ENCODE results near the gene ALDH3B1.

Gene ALDH3B1

DNA sequence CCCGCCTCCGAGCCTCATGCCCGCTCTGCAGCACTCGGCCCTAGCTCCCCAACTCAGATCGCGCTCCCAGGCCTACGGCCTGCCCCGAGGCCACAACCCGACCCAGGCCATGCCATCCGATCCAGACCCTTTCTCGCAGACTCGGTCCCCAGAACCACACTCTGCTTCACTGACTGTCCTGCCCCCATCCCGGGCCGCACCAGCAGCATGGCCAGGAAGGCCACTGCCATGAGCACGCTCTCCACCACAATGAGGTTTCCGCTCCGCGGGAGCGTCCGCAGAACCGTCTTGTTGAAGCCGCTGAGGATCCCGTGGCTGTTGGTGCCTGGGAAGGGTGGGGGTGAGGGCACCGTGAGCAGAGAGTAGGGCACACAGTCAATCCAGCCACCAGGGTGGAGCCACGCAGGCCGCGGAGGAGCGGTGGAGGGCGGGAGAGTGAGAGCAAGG is 12.6 kb upstream of the ALDH3B1 start:
- DNase-seq: no peak

DNA sequence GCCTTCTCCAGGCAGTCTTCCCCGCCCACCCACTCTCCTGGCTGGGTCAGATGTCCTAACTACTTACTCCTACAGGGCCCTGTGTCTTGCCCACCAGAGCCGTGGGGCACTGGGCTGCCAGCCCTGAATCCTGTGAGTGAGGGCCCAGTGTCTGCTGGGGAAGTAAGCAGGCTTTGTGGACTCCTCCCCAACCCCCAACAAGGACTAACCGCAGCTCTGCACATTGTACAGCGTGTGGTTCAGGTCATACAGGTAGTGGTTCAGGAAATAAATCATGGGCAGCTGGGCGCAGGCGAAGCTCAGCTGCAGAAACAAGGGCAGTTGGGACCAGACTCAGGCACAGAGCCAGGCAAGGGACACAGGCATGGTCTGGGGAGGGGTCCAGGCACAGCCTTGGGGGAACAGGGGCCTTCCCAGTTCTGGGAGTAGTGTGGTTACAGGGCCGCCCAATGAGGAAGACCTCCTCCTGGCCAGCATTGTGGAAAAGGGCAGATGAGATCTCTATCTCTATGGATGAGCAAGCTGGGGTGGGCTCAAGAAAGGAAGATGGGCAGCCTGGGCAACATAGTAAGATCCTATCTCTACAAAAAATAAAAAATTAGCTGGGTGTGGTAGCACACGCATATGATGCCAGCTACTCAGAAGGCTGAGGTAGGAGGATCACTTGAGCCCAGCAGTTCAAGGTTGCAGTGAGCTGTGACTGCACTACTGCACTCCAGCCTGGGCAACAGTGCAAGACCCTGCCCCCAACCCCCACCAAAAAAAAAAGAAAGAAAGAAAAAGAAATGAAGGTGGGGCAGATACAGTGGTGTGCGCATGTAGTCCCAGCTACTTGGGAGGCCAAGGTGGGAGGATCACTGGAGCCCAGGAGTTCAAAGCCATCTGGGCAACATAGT is 11.7 kb upstream of the ALDH3B1 start:
- DNase-seq: no peak

GRCh38 chr11:67999201-67999629 is 10.9 kb upstream of the ALDH3B1 start:
- DNase-seq: no peak

- DNase-seq: no peak
Measured at GRCh38 chr11:67999704-68000103, 10.4 kb upstream of the ALDH3B1 start.

DNA sequence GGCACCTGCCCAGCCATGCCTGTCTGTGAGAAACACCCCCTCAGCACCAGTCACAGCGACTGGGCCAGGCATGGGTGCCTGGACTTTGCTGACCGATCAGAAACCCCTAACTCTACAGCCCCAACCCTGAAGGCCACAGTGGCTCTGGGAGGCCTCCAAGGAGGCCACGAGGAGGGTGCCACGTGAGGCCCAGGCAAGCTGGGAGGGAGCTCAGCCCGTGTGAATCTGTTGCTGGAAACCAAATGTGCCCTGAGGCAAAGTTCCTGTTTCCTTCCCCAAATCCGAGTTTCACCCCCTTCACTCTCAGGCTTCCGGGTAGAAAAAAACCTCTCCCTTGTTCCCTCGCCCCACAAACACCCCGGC is 7.6 kb upstream of the ALDH3B1 start:
- DNase-seq: no peak

- peak; percentile 65 for DNase-seq
Measured at GRCh38 chr11:68002938-68003845, 6.9 kb upstream of the ALDH3B1 start.

DNA sequence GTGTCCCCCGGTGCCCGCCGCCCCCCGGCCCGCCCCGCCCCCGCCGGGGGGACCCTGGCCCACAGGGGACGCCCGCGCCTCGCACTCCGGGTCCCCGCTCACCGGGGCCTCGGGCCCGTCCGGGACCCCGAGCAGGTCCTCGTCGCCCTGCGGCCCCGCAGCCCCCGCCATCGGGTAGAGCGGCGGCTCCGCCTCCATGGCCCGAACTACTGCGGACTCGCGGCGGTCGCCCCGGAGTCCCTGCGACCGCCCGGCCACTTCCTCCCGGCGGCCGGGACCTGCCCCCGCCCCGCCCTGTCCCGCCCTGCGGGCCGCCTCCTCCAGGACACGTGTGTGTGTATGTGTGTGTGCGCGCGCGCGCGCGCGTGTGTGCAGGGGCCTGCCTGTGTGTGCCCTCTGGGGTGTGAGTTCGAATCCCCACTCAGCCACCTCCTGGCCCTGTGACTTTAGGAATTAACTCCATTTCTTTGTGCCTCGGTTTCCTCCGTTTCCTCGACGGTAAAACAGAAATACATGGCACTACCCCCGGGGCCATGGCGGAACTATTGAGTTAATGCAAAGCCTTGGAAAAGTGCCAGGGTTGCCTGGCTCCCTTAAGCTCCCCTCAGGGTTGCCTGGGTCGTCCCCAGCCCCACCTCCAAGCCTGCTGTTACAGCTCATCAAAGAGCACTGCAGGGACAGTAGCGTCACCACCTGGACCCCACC is 6.1 kb upstream of the ALDH3B1 start, which contains the start of gene UNC93B1:
TSS of gene UNC93B1 (minus strand) at position 252 of the 705 bp plus-strand sequence. CDS start at position 198, 54 bp downstream.
- DNase-seq: peak; percentile 85

DNA sequence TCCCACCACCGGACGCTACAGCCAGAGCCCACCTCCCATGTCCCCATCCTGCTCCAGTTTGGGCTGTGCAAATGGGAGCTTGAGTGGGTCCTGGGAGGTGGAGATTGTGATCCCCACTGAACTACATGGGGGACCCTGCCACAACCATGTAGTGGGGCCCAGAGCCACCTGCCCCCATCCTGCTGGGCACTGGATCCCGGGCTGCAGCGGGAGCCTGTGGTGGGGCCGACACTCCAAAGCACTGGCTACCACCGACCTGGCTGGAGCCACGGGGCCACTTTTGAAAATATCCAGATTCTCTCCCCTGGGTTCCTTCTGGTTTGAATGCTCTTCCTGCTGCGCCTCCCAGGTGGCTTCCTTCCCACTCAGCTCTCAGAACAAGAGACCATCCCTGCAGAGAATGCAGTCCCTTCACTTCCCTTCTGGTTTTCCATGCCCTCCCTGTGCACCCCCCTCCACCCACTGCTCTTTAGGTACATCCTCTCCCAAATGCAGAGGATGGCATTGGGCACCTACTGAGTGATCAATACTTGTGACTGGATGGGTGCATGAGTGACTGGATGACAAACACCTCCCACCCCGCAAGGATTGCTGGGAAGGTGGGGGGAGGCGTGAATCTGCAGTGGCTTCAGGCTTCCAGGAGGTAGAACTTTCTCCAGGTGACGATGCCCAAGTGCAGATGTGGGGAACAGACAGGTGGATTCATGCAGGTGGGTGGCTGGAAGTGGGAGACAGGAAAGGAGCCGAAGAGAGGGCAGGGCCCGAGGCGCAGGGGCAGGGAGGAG is 5.4 kb upstream of the ALDH3B1 start:
- DNase-seq: no peak

DNA sequence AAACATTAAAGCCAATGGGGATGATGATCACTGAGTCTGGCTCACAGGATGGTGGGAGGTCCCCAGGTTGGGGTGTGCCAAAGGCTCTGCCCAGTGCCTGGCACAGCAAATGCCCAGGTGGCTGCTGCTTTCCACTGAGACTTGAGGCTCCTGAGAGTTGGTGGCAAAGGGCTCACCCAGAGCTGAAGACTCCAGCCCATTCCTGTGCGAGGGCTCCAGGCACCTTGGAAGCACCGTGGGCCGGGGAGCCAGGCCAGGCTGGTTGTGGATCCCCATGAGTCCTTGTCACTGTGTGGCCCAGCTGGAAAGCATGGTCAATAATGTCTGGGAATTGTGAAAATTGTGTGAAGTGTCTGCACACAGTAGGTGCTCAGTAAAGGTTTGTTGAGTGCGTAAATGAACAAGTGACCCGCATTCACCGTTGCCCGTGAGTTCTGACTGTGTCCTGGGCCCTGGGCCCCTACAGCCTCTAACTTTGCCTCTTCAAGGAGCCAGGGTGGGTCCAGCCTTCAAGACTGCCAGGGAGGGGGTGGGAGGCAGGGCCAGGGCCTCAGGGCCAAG is 3.4 kb upstream of the ALDH3B1 start:
- no peak for DNase-seq

DNA sequence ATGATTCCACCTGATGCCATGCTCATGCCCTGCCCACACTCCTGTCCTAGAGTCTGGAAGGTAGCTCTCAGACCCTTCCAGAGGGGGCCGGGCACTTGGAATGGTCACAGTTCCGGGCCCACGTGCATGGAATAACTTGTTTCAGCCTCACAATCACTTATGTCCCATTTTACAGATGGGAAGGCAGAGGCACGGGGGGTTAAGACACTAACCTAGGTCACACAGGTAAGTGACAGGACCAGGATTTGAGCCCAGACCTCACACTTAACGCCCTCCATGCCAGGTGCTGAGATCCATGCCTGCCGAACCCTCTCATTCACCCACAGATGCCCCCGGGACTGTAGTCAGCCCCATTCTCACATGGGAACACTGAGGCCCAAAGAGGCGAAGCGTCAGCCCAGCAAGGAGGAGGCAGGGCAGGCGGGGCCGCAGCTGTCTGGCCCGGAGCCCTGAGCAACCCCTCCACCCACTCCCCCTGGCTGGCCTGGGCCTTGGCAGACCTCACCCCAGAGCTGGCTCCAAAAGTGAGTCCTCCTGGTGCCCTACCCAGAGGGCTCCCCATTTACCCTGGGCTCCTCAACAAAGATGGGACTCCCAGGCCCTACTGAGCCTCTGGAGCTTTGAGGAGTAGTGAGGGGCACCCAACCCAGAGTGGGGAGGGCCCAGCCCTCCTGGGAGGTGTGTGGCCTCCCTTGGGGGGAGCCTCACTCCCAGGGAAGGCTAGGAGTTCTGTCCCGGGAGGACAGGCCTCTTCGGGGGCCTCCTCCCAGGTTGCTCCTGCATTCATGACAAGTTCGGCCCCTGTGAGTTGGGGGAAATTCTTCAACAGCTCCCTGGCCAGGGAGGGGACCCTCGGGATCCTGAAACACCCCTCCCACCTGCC is 2.4 kb upstream of the ALDH3B1 start:
- DNase-seq: no peak

GRCh38 chr11:68008381-68009337 is 1.5 kb upstream of the ALDH3B1 start:
- peak; percentile 27 for DNase-seq

GRCh38 chr11:68009391-68010089 is 587 bp upstream of the ALDH3B1 start:
- DNase-seq: no peak

GRCh38 chr11:68011051-68011943 is 1.2 kb downstream of the ALDH3B1 start:
- no peak for DNase-seq

- no peak for DNase-seq
Measured at GRCh38 chr11:68012044-68012842, 2.1 kb downstream of the ALDH3B1 start.

DNA sequence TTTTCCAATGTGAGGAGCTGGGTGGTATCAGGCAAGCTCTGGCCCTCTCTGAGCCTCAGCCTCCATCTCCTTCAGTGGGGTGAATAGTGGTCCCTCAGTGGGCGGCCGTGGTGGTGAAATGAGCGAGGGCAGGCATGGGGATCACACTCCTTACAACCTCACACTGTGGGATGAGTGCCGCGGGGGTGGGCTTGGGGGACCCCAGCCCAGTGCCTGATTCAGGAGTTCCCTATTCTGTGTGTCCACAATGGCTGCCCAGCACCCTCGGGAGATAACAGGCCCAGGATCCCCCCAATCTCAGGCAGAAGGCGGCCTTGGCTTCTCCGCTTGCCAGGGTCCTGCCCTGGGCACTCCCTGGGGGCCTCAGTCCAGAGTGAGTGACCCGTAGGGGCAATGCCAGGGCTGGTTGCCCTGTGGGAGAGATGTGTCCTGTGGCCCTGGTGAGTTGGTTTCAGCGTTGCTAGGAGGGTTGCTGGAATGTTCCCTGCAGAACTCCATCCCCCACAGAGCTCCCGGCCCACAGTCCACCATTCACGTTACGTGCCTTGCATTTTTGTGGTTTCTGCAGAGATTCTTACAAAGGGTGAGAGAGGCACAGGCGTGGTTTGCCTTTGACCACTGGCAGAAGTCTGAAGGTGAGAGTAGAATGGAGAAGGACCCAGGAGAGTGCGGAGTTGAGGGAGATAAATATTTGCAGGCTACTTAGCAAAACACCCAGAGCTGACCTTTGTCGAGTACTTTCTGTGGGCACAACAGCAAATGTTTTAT is 2.9 kb downstream of the ALDH3B1 start:
- no peak for DNase-seq

- no peak for DNase-seq
Measured at GRCh38 chr11:68013611-68014156, 3.6 kb downstream of the ALDH3B1 start.
